Subcutaneous abdominal adipose tissue (tissue), 5 donors: ENCODE results near the gene ITGB7.
A peak's percentile ranks its signal among the peaks of the same experiment; 100 is the strongest.

Experiments
- H3K27ac ChIP-seq: one replicate; pipeline ENCODE4 v1.7.0; 2013; ENCODE audit warnings: low read depth, mild to moderate bottlenecking, inconsistent platforms, low read length, moderate library complexity
- H3K27me3 ChIP-seq, 5 donors: one replicate each; pipeline ENCODE4 v1.7.0; 2013; ENCODE audit warnings: low read length in 5 of 5, inconsistent platforms in 1 of 5; ENCODE audit not compliant: control insufficient read depth in 5 of 5, insufficient read depth in 4 of 5
- H3K36me3 ChIP-seq, 5 donors: one replicate each; pipeline ENCODE4 v1.7.0; 2013; ENCODE audit warnings: low read length in 5 of 5; ENCODE audit not compliant: control insufficient read depth in 5 of 5, insufficient read depth in 5 of 5
- H3K4me1 ChIP-seq, 5 donors: one replicate each; pipeline ENCODE4 v1.7.0; 2013; ENCODE audit warnings: low read length in 5 of 5, mild to moderate bottlenecking in 3 of 5, moderate library complexity in 1 of 5; ENCODE audit not compliant: control insufficient read depth in 5 of 5, insufficient read depth in 5 of 5
- H3K4me3 ChIP-seq, 5 donors: one replicate each; pipeline ENCODE4 v1.7.0; 2013; ENCODE audit warnings: low read length in 5 of 5, low read depth in 1 of 5
- H3K9ac ChIP-seq, 5 donors: one replicate each; pipeline ENCODE4 v1.7.0; 2013; ENCODE audit warnings: low read length in 5 of 5, mild to moderate bottlenecking in 4 of 5, moderate library complexity in 3 of 5
- H3K9me3 ChIP-seq, 5 donors: one replicate each; pipeline ENCODE4 v1.7.0; 2013; ENCODE audit warnings: low read length in 5 of 5; ENCODE audit not compliant: control insufficient read depth in 5 of 5
- donor health status: healthy.
- donor health status: healthy.
- donor health status: healthy.
- donor health status: healthy.
- donor health status: healthy.

Gene ITGB7

GRCh38 chr12:53239643-53240258 lies 32.7 kb upstream of the ITGB7 start:
- H3K9ac ChIP-seq = no peak overlapping the region

GRCh38 chr12:53236443-53237111 lies 29.5 kb upstream of the ITGB7 start:
- H3K27me3 ChIP-seq = peaks cover 0 to 22% (median 4%) of the 10 kb centered on the region in 5 donors
- H3K9me3 ChIP-seq = no peaks in the 10 kb centered on the region
- no peak overlapping the region for H3K4me3 ChIP-seq
- peaks cover 2 to 24% (median 22%) of the 10 kb centered on the region in 5 donors for H3K4me1 ChIP-seq
- H3K9ac ChIP-seq = no peak overlapping the region
- no peak overlapping the region for H3K27ac ChIP-seq
- H3K36me3 ChIP-seq = no peaks in the 10 kb centered on the region

More at GRCh38 chr12:53239643-53240258, 32.7 kb upstream of the ITGB7 start:
- H3K4me3 ChIP-seq = no peak overlapping the region
- H3K4me1 ChIP-seq = peaks cover 0 to 8% (median 0%) of the 10 kb centered on the region in 5 donors
- H3K27ac ChIP-seq = no peak overlapping the region
- no peaks in the 10 kb centered on the region for H3K9me3 ChIP-seq
- no peaks in the 10 kb centered on the region for H3K36me3 ChIP-seq
- H3K27me3 ChIP-seq = peaks cover 0 to 10% (median 7%) of the 10 kb centered on the region in 5 donors

GRCh38 chr12:53235742-53236442 lies 28.8 kb upstream of the ITGB7 start:
- no peak overlapping the region for H3K9ac ChIP-seq
- H3K4me1 ChIP-seq = peaks cover 2 to 31% (median 27%) of the 10 kb centered on the region in 5 donors
- no peaks in the 10 kb centered on the region for H3K9me3 ChIP-seq
- H3K4me3 ChIP-seq = no peak overlapping the region
- no peaks in the 10 kb centered on the region for H3K36me3 ChIP-seq
- no peak overlapping the region for H3K27ac ChIP-seq
- peaks cover 0 to 22% (median 4%) of the 10 kb centered on the region in 5 donors for H3K27me3 ChIP-seq

DNA sequence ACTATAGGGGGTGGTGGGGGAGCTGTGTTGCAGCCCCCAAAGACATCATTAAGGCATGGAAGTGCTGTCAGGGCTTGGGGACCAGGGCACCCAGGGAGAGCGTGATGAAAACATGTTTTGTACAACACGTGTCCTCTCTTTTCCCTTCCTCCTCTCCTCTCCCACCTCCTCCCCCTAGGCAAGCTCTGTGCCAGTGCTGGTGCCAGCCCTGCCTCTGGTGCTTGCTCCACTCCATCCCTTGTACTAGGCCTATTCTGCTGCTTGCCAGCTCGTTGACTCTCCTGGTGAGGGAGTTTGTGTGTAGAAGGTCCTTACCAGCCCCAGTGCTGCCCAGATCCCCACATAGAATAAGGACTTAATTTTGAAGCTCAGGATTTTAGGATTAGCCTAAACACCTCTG lies 28.1 kb upstream of the ITGB7 start:
- H3K27ac ChIP-seq = no peak overlapping the region
- H3K9me3 ChIP-seq = no peaks in the 10 kb centered on the region
- H3K27me3 ChIP-seq = peaks cover 0 to 22% (median 4%) of the 10 kb centered on the region in 5 donors
- H3K4me1 ChIP-seq = peaks cover 2 to 32% (median 28%) of the 10 kb centered on the region in 5 donors
- H3K36me3 ChIP-seq = no peaks in the 10 kb centered on the region
- H3K9ac ChIP-seq = no peak overlapping the region
- no peak overlapping the region for H3K4me3 ChIP-seq

DNA sequence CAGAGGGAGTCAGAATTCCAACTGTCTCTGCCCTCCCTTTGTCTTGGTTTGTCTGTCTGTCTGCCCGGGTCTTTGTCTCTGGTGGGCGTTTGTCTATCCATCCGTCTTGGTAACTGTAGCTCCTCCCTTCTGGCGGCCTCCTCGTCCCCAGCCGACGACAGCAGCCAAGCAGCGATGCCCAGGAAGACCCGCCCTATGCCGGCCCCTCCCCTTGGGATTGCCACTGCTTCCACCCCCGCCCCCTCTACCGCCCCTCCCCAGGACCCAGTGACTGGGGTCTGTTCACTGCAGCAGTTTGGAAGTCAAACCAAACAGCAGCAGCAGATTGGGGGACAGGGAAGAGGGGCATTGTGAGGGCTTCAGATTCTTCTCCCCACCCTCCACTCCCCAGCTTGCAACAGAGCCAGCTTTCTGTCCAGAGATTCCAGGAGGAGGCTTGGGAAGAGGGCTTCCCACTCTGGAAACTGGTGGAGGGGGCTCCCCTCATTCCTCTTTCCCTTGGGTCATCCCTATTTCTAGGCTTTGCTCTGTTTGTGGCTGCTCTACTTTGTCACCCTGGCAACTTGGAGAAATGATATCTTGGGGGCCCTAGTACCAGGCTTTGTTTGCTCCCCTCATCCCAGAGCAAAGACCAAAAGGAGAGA lies 27.3 kb upstream of the ITGB7 start:
- no peaks in the 10 kb centered on the region for H3K9me3 ChIP-seq
- H3K36me3 ChIP-seq = no peaks in the 10 kb centered on the region
- peaks cover 0 to 22% (median 4%) of the 10 kb centered on the region in 5 donors for H3K27me3 ChIP-seq
- H3K9ac ChIP-seq = peak overlapping the region in 1 of 5 donors; percentile 19
- H3K4me1 ChIP-seq = peaks cover 2 to 32% (median 28%) of the 10 kb centered on the region in 5 donors
- H3K4me3 ChIP-seq = peak overlapping the region in 1 of 5 donors; percentile 2
- H3K27ac ChIP-seq = peak overlapping the region; percentile 24

- H3K27ac ChIP-seq = peak overlapping the region; percentile 24
- H3K4me3 ChIP-seq = peak overlapping the region in 3 of 5 donors; percentile 2 to 66 (median 58)
- no peaks in the 10 kb centered on the region for H3K36me3 ChIP-seq
- peak overlapping the region in 1 of 5 donors; percentile 19 for H3K9ac ChIP-seq
- H3K27me3 ChIP-seq = peaks cover 0 to 22% (median 4%) of the 10 kb centered on the region in 5 donors
- H3K4me1 ChIP-seq = peaks cover 2 to 32% (median 28%) of the 10 kb centered on the region in 5 donors
- no peaks in the 10 kb centered on the region for H3K9me3 ChIP-seq
Observed at GRCh38 chr12:53233671-53234121, 26.6 kb upstream of the ITGB7 start.

DNA sequence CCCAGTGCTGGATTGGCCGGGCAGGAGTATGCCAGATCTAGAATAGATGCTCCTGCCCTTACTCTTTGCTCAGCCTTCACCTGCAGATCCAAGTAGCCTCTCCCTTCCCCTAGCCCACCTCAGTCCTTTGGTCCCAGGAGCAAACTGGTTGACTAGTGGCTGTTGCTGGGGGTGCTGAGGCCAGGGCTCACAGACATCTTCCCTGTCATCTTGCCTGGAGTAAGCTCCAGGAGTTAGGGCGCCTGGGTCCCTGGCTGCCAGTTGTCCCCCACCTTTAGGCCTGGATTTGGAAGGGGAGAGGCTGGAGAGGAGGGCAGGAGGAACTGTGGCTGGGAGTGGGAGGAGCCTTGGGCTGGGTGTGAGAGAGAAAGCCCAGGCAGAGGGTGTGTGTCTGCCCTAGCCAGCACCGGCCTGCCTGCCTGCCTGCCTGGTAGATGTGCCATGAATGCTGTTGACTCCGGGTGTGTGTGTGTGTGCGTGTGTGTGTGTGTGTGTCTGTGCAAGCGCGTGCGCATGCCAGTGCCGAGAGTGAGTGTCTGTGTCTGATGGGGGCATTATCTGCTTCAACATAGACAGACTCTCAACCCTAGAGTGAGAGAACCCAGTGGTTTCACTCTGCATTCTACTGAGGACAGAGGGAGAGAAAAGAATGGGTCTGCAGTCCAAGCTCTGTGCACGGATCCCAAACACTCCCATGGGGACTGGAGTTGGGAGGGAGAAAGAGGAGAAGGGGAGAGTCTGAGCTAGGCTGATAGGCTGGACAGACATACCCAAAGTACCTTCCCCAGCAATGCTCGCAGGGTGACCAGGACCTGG lies 25.8 kb upstream of the ITGB7 start:
- H3K27ac ChIP-seq = no peak overlapping the region
- peaks cover 0 to 22% (median 4%) of the 10 kb centered on the region in 5 donors for H3K27me3 ChIP-seq
- peak overlapping the region in 2 of 5 donors; percentile 3 to 57 for H3K9ac ChIP-seq
- peaks cover 2 to 32% (median 28%) of the 10 kb centered on the region in 5 donors for H3K4me1 ChIP-seq
- H3K9me3 ChIP-seq = no peaks in the 10 kb centered on the region
- H3K36me3 ChIP-seq = peaks cover 0 to 2% (median 0%) of the 10 kb centered on the region in 5 donors
- peak overlapping the region; percentile 35 to 66 (median 58) for H3K4me3 ChIP-seq

GRCh38 chr12:53231921-53232645 lies 25.0 kb upstream of the ITGB7 start, which contains the start of gene RARG:
RARG (minus strand) TSS chr12:53232209; CDS start chr12:53227545, 4,664 bp downstream.
- Histone ChIP-seq H3K4me3 (peak within 1 kb of the TSS; percentile 55 to 66 (median 58)), H3K9me3 (no peaks in the 10 kb centered on the region), H3K4me1 (peaks cover 2 to 32% (median 28%) of the 10 kb centered on the region in 5 donors), H3K27ac (peak within 1 kb of the TSS; percentile 23), H3K9ac (peak within 1 kb of the TSS in 4 of 5 donors; percentile 3 to 64 (median 58)), H3K36me3 (peaks cover 0 to 2% (median 0%) of the 10 kb centered on the region in 5 donors), H3K27me3 (peaks cover 0 to 22% (median 4%) of the 10 kb centered on the region in 5 donors)
